Astrocyte (in vitro differentiated cells and primary cell): ENCODE data around the gene KDM1B. TPM values are rescaled to one million over a fixed set of nuclear protein-coding genes. Genes with fewer than 3 reads are reported as not detected.

ENCODE experiments used
- DNase-seq: peaks from one replicate; pipeline ENCODE4 v3.0.0-alpha.2; 2010; ENCODE audit warnings: low read depth
- FAIRE-seq: peaks from 2 replicates; lab custom pipeline; 2011; peaks lifted over from hg19 to GRCh38; lab: Jason Lieb, UNC
- H2AFZ ChIP-seq: 2 replicates; pipeline ENCODE4 v1.6.0; 2012; ENCODE audit warnings: low read depth, low read length, inconsistent platforms
- H3K27ac ChIP-seq: 2 replicates; pipeline ENCODE4 v1.5.1; 2011; ENCODE audit warnings: low read depth, low read length, inconsistent platforms
- H3K27me3 ChIP-seq: 2 replicates; pipeline ENCODE4 v1.6.0; 2011; ENCODE audit warnings: low read length, inconsistent platforms; ENCODE audit not compliant: insufficient read depth
- H3K36me3 ChIP-seq: 2 replicates; pipeline ENCODE4 v1.5.1; 2011; ENCODE audit warnings: low read length, inconsistent platforms; ENCODE audit not compliant: insufficient read depth
- H3K4me1 ChIP-seq: 2 replicates; pipeline ENCODE4 v1.5.1; 2011; ENCODE audit warnings: low read length, inconsistent platforms; ENCODE audit not compliant: insufficient read depth
- H3K4me2 ChIP-seq: 2 replicates; pipeline ENCODE4 v1.6.0; 2012; ENCODE audit warnings: low read length, inconsistent platforms
- H3K4me3 ChIP-seq: 2 replicates; pipeline ENCODE4 v1.5.1; 2011; ENCODE audit warnings: low read depth, mild to moderate bottlenecking, low read length, inconsistent platforms; ENCODE audit not compliant: insufficient read depth
- H3K79me2 ChIP-seq: 2 replicates; pipeline ENCODE4 v1.6.0; 2012; ENCODE audit warnings: mild to moderate bottlenecking, low read length, inconsistent platforms; ENCODE audit not compliant: insufficient read depth
- H3K9ac ChIP-seq: 2 replicates; pipeline ENCODE4 v1.6.0; 2012; ENCODE audit warnings: mild to moderate bottlenecking, low read length, inconsistent platforms
- H3K9me3 ChIP-seq: 2 replicates; pipeline ENCODE4 v1.5.1; 2012; ENCODE audit warnings: low read depth, mild to moderate bottlenecking, low read length, inconsistent platforms; ENCODE audit not compliant: insufficient read depth
- H4K20me1 ChIP-seq: 2 replicates; pipeline ENCODE4 v1.6.0; 2012; ENCODE audit warnings: low read length, inconsistent platforms; ENCODE audit not compliant: insufficient read depth
- H3K27ac Mint-ChIP-seq: one replicate; pipeline ENCODE4 v1.8.0; 2021; ENCODE audit warnings: mild to moderate bottlenecking, mixed read lengths; ENCODE audit not compliant: unreplicated experiment
- H3K27me3 Mint-ChIP-seq: one replicate; pipeline ENCODE4 v1.8.0; 2021; ENCODE audit warnings: low read depth, mixed read lengths; ENCODE audit not compliant: unreplicated experiment
- H3K36me3 Mint-ChIP-seq: one replicate; pipeline ENCODE4 v1.8.0; 2021; ENCODE audit warnings: low read depth, mixed read lengths; ENCODE audit not compliant: unreplicated experiment
- H3K4me1 Mint-ChIP-seq: one replicate; pipeline ENCODE4 v1.8.0; 2021; ENCODE audit warnings: low read depth, mixed read lengths; ENCODE audit not compliant: unreplicated experiment
- H3K4me3 Mint-ChIP-seq: one replicate; pipeline ENCODE4 v1.8.0; 2021; ENCODE audit warnings: mild to moderate bottlenecking, moderate library complexity, mixed read lengths; ENCODE audit not compliant: unreplicated experiment
- H3K9me3 Mint-ChIP-seq: one replicate; pipeline ENCODE4 v1.8.0; 2021; ENCODE audit warnings: mild to moderate bottlenecking, mixed read lengths; ENCODE audit not compliant: unreplicated experiment
- CTCF ChIP-seq: IDR thresholded peaks from 2 replicates; pipeline ENCODE4 v1.5.1; 2011; ENCODE audit warnings: low read depth, mild to moderate bottlenecking, inconsistent platforms, low read length, moderate library complexity; ENCODE audit not compliant: insufficient read depth
- EZH2 ChIP-seq: IDR thresholded peaks from 2 replicates; pipeline ENCODE4 v1.6.1; 2012; ENCODE audit warnings: mild to moderate bottlenecking, low read length, inconsistent platforms; ENCODE audit not compliant: insufficient read depth
- total RNA-seq: library from RNA; stranded (reverse); gene quantifications from 2 replicates; pipeline ENCODE4 v1.2.1, GENCODE V29; 2021

The KDM1B gene
- total RNA-seq, 1 donor from 2014 or later: 16.5 TPM

- no peak overlapping the region for H3K4me3 Mint-ChIP-seq
- H3K9me3 Mint-ChIP-seq: peaks cover 29% of the 10 kb centered on the region
These were observed 80.3 kb downstream of the KDM1B start for GRCh38 chr6:18235524-18235923.

GRCh38 chr6:18237167-18237566 is 81.9 kb downstream of the KDM1B start:
- no peak overlapping the region for H3K4me2 ChIP-seq
- Mint-ChIP-seq H3K4me3 (no peak overlapping the region), H3K27ac (no peak overlapping the region), H3K4me1 (peaks cover 7% of the 10 kb centered on the region), H3K9me3 (peaks cover 14% of the 10 kb centered on the region), H3K36me3 (peaks cover 27% of the 10 kb centered on the region), H3K27me3 (no peaks in the 10 kb centered on the region)
- H4K20me1 ChIP-seq: peaks cover 4% of the 10 kb centered on the region
- H2AFZ ChIP-seq: no peak overlapping the region
- no peak overlapping the region for H3K27ac ChIP-seq
- H3K9ac ChIP-seq: no peak overlapping the region
- H3K27me3 ChIP-seq: no peaks in the 10 kb centered on the region
- H3K9me3 ChIP-seq: no peaks in the 10 kb centered on the region
- peaks cover 10% of the 10 kb centered on the region for H3K36me3 ChIP-seq
- DNase-seq (no peak), FAIRE-seq (no peak)
- H3K79me2 ChIP-seq: peaks cover 40% of the 10 kb centered on the region
- H3K4me1 ChIP-seq: peaks cover 4% of the 10 kb centered on the region
- TF ChIP-seq CTCF: no peak
- no peak overlapping the region for H3K4me3 ChIP-seq

More at GRCh38 chr6:18235524-18235923, 80.3 kb downstream of the KDM1B start:
- Histone ChIP-seq H4K20me1 (peaks cover 6% of the 10 kb centered on the region), H3K36me3 (peaks cover 10% of the 10 kb centered on the region), H3K27ac (no peak overlapping the region), H3K79me2 (peaks cover 35% of the 10 kb centered on the region), H3K9ac (no peak overlapping the region), H3K4me3 (no peak overlapping the region), H3K27me3 (no peaks in the 10 kb centered on the region), H3K4me2 (no peak overlapping the region), H3K9me3 (no peaks in the 10 kb centered on the region), H2AFZ (no peak overlapping the region), H3K4me1 (no peaks in the 10 kb centered on the region)
- H3K27ac Mint-ChIP-seq: no peak overlapping the region
- H3K27me3 Mint-ChIP-seq: no peaks in the 10 kb centered on the region
- TF ChIP-seq CTCF: no peak
- no peak for TF ChIP-seq EZH2
- H3K4me1 Mint-ChIP-seq: no peaks in the 10 kb centered on the region
- peaks cover 40% of the 10 kb centered on the region for H3K36me3 Mint-ChIP-seq
- DNase-seq (no peak), FAIRE-seq (no peak)

- Mint-ChIP-seq H3K27ac (no peak overlapping the region), H3K27me3 (no peaks in the 10 kb centered on the region), H3K4me3 (no peak overlapping the region), H3K4me1 (peaks cover 14% of the 10 kb centered on the region), H3K36me3 (peaks cover 19% of the 10 kb centered on the region), H3K9me3 (no peaks in the 10 kb centered on the region)
- Histone ChIP-seq H3K4me2 (no peak overlapping the region), H2AFZ (no peak overlapping the region), H3K9me3 (no peaks in the 10 kb centered on the region), H3K27ac (no peak overlapping the region), H3K4me3 (no peak overlapping the region), H3K36me3 (peaks cover 14% of the 10 kb centered on the region), H3K4me1 (peaks cover 10% of the 10 kb centered on the region), H3K9ac (no peak overlapping the region), H3K27me3 (no peaks in the 10 kb centered on the region), H3K79me2 (peaks cover 47% of the 10 kb centered on the region), H4K20me1 (no peaks in the 10 kb centered on the region)
- no peak for DNase-seq
- no peak for FAIRE-seq
- no peak for TF ChIP-seq EZH2
- no peak for TF ChIP-seq CTCF
These were observed 85.0 kb downstream of the KDM1B start for GRCh38 chr6:18240230-18240629.
